ENCODE results near the gene DBN1.

Gene DBN1

GRCh38 chr5:177494346-177495195 lies 21.1 kb upstream of the DBN1 start:
- no peak overlapping the region for H3K23ac ChIP-seq (ENCODE audit: low read length)
- peak overlapping the region; percentile 94 for H3K27ac ChIP-seq (ENCODE audit: low read depth, low read length)
- peaks cover 2% of the 10 kb centered on the region for H3K79me2 ChIP-seq (ENCODE audit: control insufficient read depth, insufficient read depth, low read length)
- H2BK5ac ChIP-seq (ENCODE audit: low read length) = peak overlapping the region; percentile 79
- H4K5ac ChIP-seq (ENCODE audit: low read length) = no peak overlapping the region
- H2BK15ac ChIP-seq (replicated peaks; ENCODE audit: low read depth) = no peak overlapping the region
- peaks cover 7% of the 10 kb centered on the region for H3K79me1 ChIP-seq (ENCODE audit: low read length)
- no peaks in the 10 kb centered on the region for H3K27me3 ChIP-seq (ENCODE audit: insufficient read depth, low read length, poor library complexity)
- H3K4me2 ChIP-seq (ENCODE audit: low read length) = no peak overlapping the region
- no peak overlapping the region for H2AK5ac ChIP-seq (ENCODE audit: low read length)
- H3K18ac ChIP-seq (ENCODE audit: low read length) = peak overlapping the region; percentile 41
- no peak overlapping the region for H4K8ac ChIP-seq (ENCODE audit: low read depth, low read length)
- no peak overlapping the region for H2BK120ac ChIP-seq (ENCODE audit: low read depth, low read length)
- H3K36me3 ChIP-seq (ENCODE audit: control insufficient read depth, insufficient read depth, low read length) = peaks cover 5% of the 10 kb centered on the region
- peak; percentile 97 for DNase-seq
- WGBS (ENCODE audit: extremely low coverage, insufficient coverage, low lambda C conversion rate) = no CpG with 5 or more reads among the region's 11 CpGs
- no peak overlapping the region for H3K4me3 ChIP-seq (ENCODE audit: low read length)
- peak overlapping the region; percentile 64 for H3K9ac ChIP-seq (ENCODE audit: low read length)
- H3K4me1 ChIP-seq (ENCODE audit: control insufficient read depth, low read depth, low read length) = peaks cover 11% of the 10 kb centered on the region
- H3K4ac ChIP-seq (ENCODE audit: low read depth, low read length) = peak overlapping the region; percentile 64
- H3K56ac ChIP-seq (ENCODE audit: low read length) = peak overlapping the region; percentile 59

- Histone ChIP-seq H3K56ac (ENCODE audit: low read length) (peak overlapping the region; percentile 59), H3K4me1 (ENCODE audit: control insufficient read depth, low read depth, low read length) (peaks cover 11% of the 10 kb centered on the region), H3K27me3 (ENCODE audit: insufficient read depth, low read length, poor library complexity) (no peaks in the 10 kb centered on the region), H3K79me1 (ENCODE audit: low read length) (peaks cover 7% of the 10 kb centered on the region), H3K4me2 (ENCODE audit: low read length) (no peak overlapping the region), H3K27ac (ENCODE audit: low read depth, low read length) (peak overlapping the region; percentile 55), H3K18ac (ENCODE audit: low read length) (peak overlapping the region; percentile 34), H4K8ac (ENCODE audit: low read depth, low read length) (no peak overlapping the region), H3K4ac (ENCODE audit: low read depth, low read length) (peak overlapping the region; percentile 64), H3K79me2 (ENCODE audit: control insufficient read depth, insufficient read depth, low read length) (peaks cover 2% of the 10 kb centered on the region), H3K9ac (ENCODE audit: low read length) (peak overlapping the region; percentile 39), H2BK15ac (replicated peaks; ENCODE audit: low read depth) (no peak overlapping the region), H4K5ac (ENCODE audit: low read length) (no peak overlapping the region), H2BK5ac (ENCODE audit: low read length) (peak overlapping the region; percentile 17), H3K36me3 (ENCODE audit: control insufficient read depth, insufficient read depth, low read length) (peaks cover 6% of the 10 kb centered on the region), H3K4me3 (ENCODE audit: low read length) (no peak overlapping the region), H3K23ac (ENCODE audit: low read length) (no peak overlapping the region), H2BK120ac (ENCODE audit: low read depth, low read length) (no peak overlapping the region), H2AK5ac (ENCODE audit: low read length) (no peak overlapping the region)
- no CpG with 5 or more reads among the region's 5 CpGs for WGBS (ENCODE audit: extremely low coverage, insufficient coverage, low lambda C conversion rate)
- DNase-seq = no peak
Measured at GRCh38 chr5:177493795-177494345, 20.4 kb upstream of the DBN1 start.

DNA sequence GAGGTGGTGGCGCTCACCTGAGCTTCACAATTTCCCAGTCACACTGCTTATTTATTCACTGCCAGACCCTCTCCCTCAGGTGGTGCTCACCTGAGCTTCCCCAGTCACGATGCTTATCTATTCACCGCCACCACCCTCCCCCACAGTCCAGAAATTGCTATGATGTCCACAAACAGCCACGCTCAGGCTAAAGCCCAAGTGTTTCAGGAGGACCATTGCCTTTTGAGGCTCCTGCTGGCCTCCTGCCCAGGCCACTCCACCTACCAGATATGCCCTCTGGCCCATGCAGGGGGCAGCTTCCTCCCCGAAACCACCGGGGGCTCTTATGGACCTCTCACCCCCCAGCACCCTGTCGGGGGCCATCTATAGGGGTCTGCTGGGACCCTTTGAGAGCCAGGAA lies 19.4 kb upstream of the DBN1 start:
- Histone ChIP-seq H3K79me2 (ENCODE audit: control insufficient read depth, insufficient read depth, low read length) (peaks cover 2% of the 10 kb centered on the region), H2BK5ac (ENCODE audit: low read length) (no peak overlapping the region), H3K4me1 (ENCODE audit: control insufficient read depth, low read depth, low read length) (peaks cover 11% of the 10 kb centered on the region), H3K27ac (ENCODE audit: low read depth, low read length) (no peak overlapping the region), H4K8ac (ENCODE audit: low read depth, low read length) (no peak overlapping the region), H3K56ac (ENCODE audit: low read length) (peak overlapping the region; percentile 50), H3K18ac (ENCODE audit: low read length) (no peak overlapping the region), H2AK5ac (ENCODE audit: low read length) (no peak overlapping the region), H2BK15ac (replicated peaks; ENCODE audit: low read depth) (no peak overlapping the region), H3K79me1 (ENCODE audit: low read length) (peaks cover 7% of the 10 kb centered on the region), H3K4ac (ENCODE audit: low read depth, low read length) (no peak overlapping the region), H4K5ac (ENCODE audit: low read length) (no peak overlapping the region), H3K4me2 (ENCODE audit: low read length) (no peak overlapping the region), H3K23ac (ENCODE audit: low read length) (no peak overlapping the region), H3K36me3 (ENCODE audit: control insufficient read depth, insufficient read depth, low read length) (peaks cover 11% of the 10 kb centered on the region), H3K27me3 (ENCODE audit: insufficient read depth, low read length, poor library complexity) (no peaks in the 10 kb centered on the region), H3K4me3 (ENCODE audit: low read length) (no peak overlapping the region), H2BK120ac (ENCODE audit: low read depth, low read length) (no peak overlapping the region), H3K9ac (ENCODE audit: low read length) (peak overlapping the region; percentile 10)
- DNase-seq = no peak
- no CpG with 5 or more reads among the region's 7 CpGs for WGBS (ENCODE audit: extremely low coverage, insufficient coverage, low lambda C conversion rate)

DNA sequence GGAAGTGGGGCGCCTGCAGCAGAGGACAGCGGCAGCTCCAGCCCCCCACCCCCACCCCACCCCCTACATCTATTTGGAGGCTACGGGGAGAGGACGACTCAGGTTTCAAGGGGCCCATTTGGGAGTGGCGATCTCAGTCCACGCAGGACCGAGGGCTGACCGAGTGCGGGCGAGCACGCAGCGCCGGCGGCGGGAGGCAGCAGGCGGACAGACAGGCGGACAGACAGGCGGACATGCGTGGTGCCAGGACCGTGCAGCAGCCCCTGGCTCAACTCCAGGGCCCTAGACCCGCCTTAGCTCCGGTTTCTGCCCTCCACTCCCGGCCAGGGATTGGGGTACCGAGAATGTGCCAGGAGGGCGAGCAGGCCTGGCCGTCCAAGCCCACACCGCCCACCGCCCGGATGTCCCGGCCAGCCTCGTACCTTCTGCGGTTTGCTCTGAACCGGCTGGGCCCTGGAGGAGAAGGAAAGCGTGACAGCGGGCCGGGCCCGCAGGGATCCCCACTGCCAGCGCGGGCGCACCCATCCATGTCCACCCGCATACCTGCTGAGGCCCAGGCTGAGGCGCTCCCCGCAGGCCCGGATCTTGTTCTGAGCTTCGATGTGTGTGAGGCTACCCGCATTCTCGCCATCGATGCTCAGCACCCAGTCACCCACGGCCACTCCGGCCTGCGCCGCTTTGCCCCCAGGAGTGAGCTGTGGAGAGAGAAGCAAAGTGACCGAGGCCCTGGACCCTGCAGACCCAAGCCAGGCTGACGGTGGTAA lies 18.7 kb upstream of the DBN1 start:
- H3K36me3 ChIP-seq (ENCODE audit: control insufficient read depth, insufficient read depth, low read length) = peaks cover 17% of the 10 kb centered on the region
- no peak overlapping the region for H3K9ac ChIP-seq (ENCODE audit: low read length)
- H2BK5ac ChIP-seq (ENCODE audit: low read length) = no peak overlapping the region

GRCh38 chr5:177491429-177491945 lies 18.1 kb upstream of the DBN1 start:
- Histone ChIP-seq H3K4me1 (ENCODE audit: control insufficient read depth, low read depth, low read length) (peaks cover 11% of the 10 kb centered on the region), H3K36me3 (ENCODE audit: control insufficient read depth, insufficient read depth, low read length) (peaks cover 18% of the 10 kb centered on the region), H2AK5ac (ENCODE audit: low read length) (no peak overlapping the region), H3K4me2 (ENCODE audit: low read length) (no peak overlapping the region), H3K27ac (ENCODE audit: low read depth, low read length) (peak overlapping the region; percentile 2), H4K8ac (ENCODE audit: low read depth, low read length) (no peak overlapping the region), H3K27me3 (ENCODE audit: insufficient read depth, low read length, poor library complexity) (no peaks in the 10 kb centered on the region), H3K23ac (ENCODE audit: low read length) (no peak overlapping the region), H2BK15ac (replicated peaks; ENCODE audit: low read depth) (no peak overlapping the region), H3K79me1 (ENCODE audit: low read length) (peaks cover 7% of the 10 kb centered on the region), H3K4ac (ENCODE audit: low read depth, low read length) (no peak overlapping the region), H2BK5ac (ENCODE audit: low read length) (no peak overlapping the region), H3K56ac (ENCODE audit: low read length) (peak overlapping the region; percentile 76), H3K79me2 (ENCODE audit: control insufficient read depth, insufficient read depth, low read length) (peaks cover 2% of the 10 kb centered on the region), H4K5ac (ENCODE audit: low read length) (no peak overlapping the region), H3K4me3 (ENCODE audit: low read length) (no peak overlapping the region), H3K18ac (ENCODE audit: low read length) (no peak overlapping the region), H3K9ac (ENCODE audit: low read length) (peak overlapping the region; percentile 31), H2BK120ac (ENCODE audit: low read depth, low read length) (no peak overlapping the region)
- no CpG with 5 or more reads among the region's 43 CpGs for WGBS (ENCODE audit: extremely low coverage, insufficient coverage, low lambda C conversion rate)
- peak; percentile 91 for DNase-seq

More for the DNA sequence above, 18.7 kb upstream of the DBN1 start:
- Histone ChIP-seq H3K18ac (ENCODE audit: low read length) (no peak overlapping the region), H4K5ac (ENCODE audit: low read length) (no peak overlapping the region), H2BK120ac (ENCODE audit: low read depth, low read length) (no peak overlapping the region), H3K79me1 (ENCODE audit: low read length) (peaks cover 7% of the 10 kb centered on the region), H3K27me3 (ENCODE audit: insufficient read depth, low read length, poor library complexity) (no peaks in the 10 kb centered on the region), H2BK15ac (replicated peaks; ENCODE audit: low read depth) (no peak overlapping the region), H3K4me2 (ENCODE audit: low read length) (no peak overlapping the region), H3K27ac (ENCODE audit: low read depth, low read length) (no peak overlapping the region), H4K8ac (ENCODE audit: low read depth, low read length) (no peak overlapping the region), H3K56ac (ENCODE audit: low read length) (peak overlapping the region; percentile 69), H3K4me1 (ENCODE audit: control insufficient read depth, low read depth, low read length) (peaks cover 11% of the 10 kb centered on the region), H3K79me2 (ENCODE audit: control insufficient read depth, insufficient read depth, low read length) (peaks cover 2% of the 10 kb centered on the region), H3K4ac (ENCODE audit: low read depth, low read length) (no peak overlapping the region), H3K23ac (ENCODE audit: low read length) (no peak overlapping the region), H3K4me3 (ENCODE audit: low read length) (no peak overlapping the region), H2AK5ac (ENCODE audit: low read length) (no peak overlapping the region)
- no peak for DNase-seq
- WGBS (ENCODE audit: extremely low coverage, insufficient coverage, low lambda C conversion rate) = no CpG with 5 or more reads among the region's 54 CpGs

Data from mesendoderm (in vitro differentiated cells).